ENCODE results near the gene DDI1. TPM values are rescaled to one million over a fixed set of nuclear protein-coding genes. Genes with fewer than 3 reads are reported as not detected.
A peak's percentile ranks its signal among the peaks of the same experiment; 100 is the strongest.

DDI1 gene
- total and polyA plus RNA-seq, 8 donors = not detected

DNA sequence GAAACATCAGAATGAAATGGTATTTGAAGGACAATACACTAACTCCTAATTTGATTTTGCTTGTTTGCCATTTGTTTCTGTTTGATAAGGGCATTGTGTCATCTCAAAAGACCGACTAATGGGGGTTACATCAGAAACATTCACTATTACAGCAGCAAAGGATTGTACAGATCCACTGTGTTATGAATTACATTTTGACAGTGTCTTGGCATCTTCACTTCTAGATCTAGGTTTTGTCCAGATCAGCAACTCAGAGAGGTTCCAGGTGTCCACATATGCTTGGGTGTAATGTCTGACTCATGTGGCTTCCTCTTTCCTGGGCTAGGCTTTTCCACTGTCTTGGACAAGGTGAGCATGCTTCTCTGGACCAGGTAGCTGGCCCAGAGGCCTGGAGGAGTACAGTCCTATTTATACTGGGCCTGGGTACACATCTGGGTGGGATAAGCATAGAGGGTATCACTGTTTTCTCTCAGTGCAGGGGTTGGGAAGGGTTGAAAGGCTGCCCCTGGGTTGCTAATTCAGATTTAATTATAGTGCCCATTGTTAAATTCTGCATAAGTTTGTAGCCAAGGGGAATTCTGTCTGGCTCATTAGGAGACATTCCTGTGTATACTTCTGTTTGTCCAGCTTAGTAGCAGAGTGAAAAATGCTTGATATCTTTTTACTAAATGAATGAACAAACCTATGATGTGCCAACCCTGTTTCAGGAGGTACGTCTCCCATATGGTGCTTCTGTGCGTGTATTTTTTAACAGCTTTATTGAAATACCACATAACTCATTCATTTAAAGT lies 23.8 kb downstream of the DDI1 start:
- WGBS, 2 donors = 64 to 83% methylated on average over 3 of the region's 3 CpGs
- Histone ChIP-seq H3K4me1 (peaks cover 1 to 7% (median 7%) of the 10 kb centered on the region in 3 donors), H3K27ac (peak overlapping the region in 1 of 4 donors; percentile 2), H3K27me3 (no peaks in the 10 kb centered on the region), H3K4me3 (no peak overlapping the region), H3K36me3 (no peaks in the 10 kb centered on the region), H3K9me3 (no peaks in the 10 kb centered on the region)
- FAIRE-seq (no peak), DNase-seq (no peak), ATAC-seq (peak in 2 of 4 donors; percentile 20 to 34)
- TF ChIP-seq, protein P1, sequence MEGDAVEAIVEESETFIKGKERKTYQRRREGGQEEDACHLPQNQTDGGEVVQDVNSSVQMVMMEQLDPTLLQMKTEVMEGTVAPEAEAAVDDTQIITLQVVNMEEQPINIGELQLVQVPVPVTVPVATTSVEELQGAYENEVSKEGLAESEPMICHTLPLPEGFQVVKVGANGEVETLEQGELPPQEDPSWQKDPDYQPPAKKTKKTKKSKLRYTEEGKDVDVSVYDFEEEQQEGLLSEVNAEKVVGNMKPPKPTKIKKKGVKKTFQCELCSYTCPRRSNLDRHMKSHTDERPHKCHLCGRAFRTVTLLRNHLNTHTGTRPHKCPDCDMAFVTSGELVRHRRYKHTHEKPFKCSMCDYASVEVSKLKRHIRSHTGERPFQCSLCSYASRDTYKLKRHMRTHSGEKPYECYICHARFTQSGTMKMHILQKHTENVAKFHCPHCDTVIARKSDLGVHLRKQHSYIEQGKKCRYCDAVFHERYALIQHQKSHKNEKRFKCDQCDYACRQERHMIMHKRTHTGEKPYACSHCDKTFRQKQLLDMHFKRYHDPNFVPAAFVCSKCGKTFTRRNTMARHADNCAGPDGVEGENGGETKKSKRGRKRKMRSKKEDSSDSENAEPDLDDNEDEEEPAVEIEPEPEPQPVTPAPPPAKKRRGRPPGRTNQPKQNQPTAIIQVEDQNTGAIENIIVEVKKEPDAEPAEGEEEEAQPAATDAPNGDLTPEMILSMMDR (IDR thresholded peaks at IDR 0.05) = no peak
- intact Hi-C loops (cut with DNase I) = no loop called here

DNA sequence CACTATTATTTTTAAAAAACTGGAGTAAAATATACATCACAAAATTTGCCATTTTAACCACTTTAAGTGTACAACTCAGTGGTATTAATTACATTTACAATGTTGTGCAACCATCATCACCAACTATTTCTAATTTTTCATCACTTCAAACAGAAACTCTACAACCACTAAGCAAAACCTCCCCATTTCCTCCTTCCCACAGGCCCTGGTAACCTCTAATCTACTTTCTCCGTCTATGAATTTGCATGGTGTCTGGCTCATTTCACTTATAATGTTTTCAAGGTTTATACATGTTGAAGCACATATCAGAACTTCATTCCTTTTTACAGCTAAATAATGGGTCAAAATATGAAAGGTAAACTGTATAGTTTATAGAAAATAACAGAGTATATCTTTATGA lies 24.4 kb downstream of the DDI1 start:
- ATAC-seq (no peak), DNase-seq (no peak), FAIRE-seq (no peak)
- Histone ChIP-seq H3K4me1 (peaks cover 0 to 2% (median under 1%) of the 10 kb centered on the region in 3 donors), H3K9me3 (no peaks in the 10 kb centered on the region), H3K36me3 (no peaks in the 10 kb centered on the region), H3K27ac (no peak overlapping the region), H3K27me3 (no peaks in the 10 kb centered on the region), H3K4me3 (no peak overlapping the region)
- TF ChIP-seq, protein P1 (IDR thresholded peaks at IDR 0.05) = no peak
- intact Hi-C loops (cut with DNase I) = no loop called here
- 60 to 75% methylated on average over 1 of the region's 1 CpG for WGBS, 2 donors

- ATAC-seq (peak in 1 of 4 donors; percentile 24), FAIRE-seq (no peak), DNase-seq (no peak)
- Histone ChIP-seq H3K4me3 (no peak overlapping the region), H3K9me3 (no peaks in the 10 kb centered on the region), H3K27me3 (no peaks in the 10 kb centered on the region), H3K36me3 (no peaks in the 10 kb centered on the region), H3K27ac (no peak overlapping the region), H3K4me1 (no peaks in the 10 kb centered on the region)
- WGBS, 2 donors = 82 to 89% methylated on average over 9 of the region's 9 CpGs
- TF ChIP-seq, protein P1 (IDR thresholded peaks at IDR 0.05) = no peak
- intact Hi-C loops (cut with DNase I) = no loop called here
Measured at GRCh38 chr11:104061853-104062521, 25.5 kb downstream of the DDI1 start.

DNA sequence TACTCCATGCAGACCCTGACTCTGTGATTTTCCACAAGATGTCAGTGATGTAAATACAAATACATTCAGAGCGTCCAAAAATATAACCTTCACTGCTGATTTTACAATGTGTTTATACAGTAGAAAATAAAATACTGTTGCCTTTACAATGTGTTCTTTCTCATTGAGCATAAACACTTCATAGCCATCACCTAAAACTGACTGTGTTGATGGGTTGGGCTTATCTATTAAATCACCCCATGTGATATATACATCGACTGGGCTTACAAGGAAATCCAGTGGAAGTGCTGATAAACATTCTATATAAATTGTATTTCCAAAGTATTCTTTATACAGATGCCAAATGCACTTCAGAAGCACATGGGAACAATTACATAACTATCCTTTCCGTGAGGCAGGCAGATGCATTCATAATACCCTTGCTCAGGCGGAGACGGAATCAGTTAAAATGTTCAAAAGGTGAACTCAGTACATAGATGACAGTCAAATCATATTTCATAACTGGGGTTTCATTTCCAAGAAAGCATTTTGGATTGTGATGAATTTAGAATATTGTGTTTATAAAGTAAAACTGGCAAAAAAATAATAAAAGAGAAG lies 27.7 kb downstream of the DDI1 start:
- no peak for FAIRE-seq
- H3K4me1 ChIP-seq = no peaks in the 10 kb centered on the region
- H3K27ac ChIP-seq = no peak overlapping the region
- no peak for ATAC-seq
- no peaks in the 10 kb centered on the region for H3K9me3 ChIP-seq
- 88% methylated on average over 5 of the region's 5 CpGs for WGBS, 2 donors
- no peaks in the 10 kb centered on the region for H3K36me3 ChIP-seq
- intact Hi-C loops (cut with DNase I) = no loop called here
- H3K27me3 ChIP-seq = no peaks in the 10 kb centered on the region
- TF ChIP-seq, protein P1 (IDR thresholded peaks at IDR 0.05) = no peak
- no peak for DNase-seq
- no peak overlapping the region for H3K4me3 ChIP-seq

All from pancreas (tissue), 10 donors.